Activated CD4-positive, CD25-positive, alpha-beta regulatory T cell treated with anti-CD3 and anti-CD28 coated beads, Interleukin-2, amount 50 U/mL, for 72 hours (primary cell): ENCODE data around the gene SMAD6.

Experiments
- DNase-seq: peaks from one replicate; pipeline ENCODE4 v3.0.0; 2021

The SMAD6 gene

GRCh38 chr15:66704019-66704802 is 2.2 kb downstream of the SMAD6 start:
- DNase-seq: no peak

- no peak for DNase-seq
Measured at GRCh38 chr15:66704803-66705153, 2.7 kb downstream of the SMAD6 start.

GRCh38 chr15:66705277-66706146 is 3.5 kb downstream of the SMAD6 start:
- no peak for DNase-seq

DNA sequence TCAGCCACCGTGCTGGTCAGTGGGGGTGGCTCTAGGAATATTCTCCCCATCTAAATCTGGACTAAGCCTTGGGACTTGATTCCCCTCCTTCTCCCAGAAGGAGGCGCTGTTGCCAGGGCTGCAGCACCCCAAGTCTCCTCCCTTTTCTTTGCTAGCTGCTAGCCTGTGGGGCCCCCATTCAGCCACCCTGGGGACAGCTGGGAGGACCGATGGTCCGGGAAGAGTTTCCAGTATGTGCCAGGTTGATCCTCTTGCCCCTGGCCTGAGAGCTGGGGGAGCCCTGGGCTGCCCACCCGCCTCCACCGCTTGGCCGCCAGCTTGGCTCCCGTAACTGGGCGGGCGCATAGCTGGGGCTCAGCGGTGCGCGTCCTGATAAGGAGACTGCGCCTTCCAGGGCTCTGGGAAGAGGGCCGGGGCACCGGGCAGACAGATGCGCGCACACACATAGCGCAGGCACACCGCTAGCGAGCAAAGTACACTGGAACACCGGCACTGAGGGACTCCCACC is 4.2 kb downstream of the SMAD6 start:
- no peak for DNase-seq

- DNase-seq: no peak
Measured at GRCh38 chr15:66706840-66707239, 4.8 kb downstream of the SMAD6 start.

GRCh38 chr15:66707310-66708082 is 5.5 kb downstream of the SMAD6 start:
- no peak for DNase-seq

DNA sequence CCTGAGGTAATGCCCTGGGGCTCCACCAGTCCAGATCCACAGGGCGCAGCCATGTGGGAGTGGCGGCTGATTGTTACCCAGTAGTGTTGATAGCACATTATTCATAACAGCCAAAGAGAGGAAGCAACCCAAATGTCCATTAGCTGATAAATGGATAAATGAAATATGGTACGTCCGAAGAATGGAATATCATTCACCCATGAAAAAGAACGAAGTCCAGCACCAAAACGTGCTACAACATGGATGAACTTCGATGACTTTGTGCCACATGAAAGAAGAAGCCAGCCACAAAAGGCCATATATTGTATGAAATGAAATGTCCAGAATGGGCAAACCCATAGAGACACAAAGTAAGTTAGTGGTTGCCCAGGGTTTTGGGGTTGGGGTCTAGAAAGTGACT is 6.4 kb downstream of the SMAD6 start:
- no peak for DNase-seq

DNA sequence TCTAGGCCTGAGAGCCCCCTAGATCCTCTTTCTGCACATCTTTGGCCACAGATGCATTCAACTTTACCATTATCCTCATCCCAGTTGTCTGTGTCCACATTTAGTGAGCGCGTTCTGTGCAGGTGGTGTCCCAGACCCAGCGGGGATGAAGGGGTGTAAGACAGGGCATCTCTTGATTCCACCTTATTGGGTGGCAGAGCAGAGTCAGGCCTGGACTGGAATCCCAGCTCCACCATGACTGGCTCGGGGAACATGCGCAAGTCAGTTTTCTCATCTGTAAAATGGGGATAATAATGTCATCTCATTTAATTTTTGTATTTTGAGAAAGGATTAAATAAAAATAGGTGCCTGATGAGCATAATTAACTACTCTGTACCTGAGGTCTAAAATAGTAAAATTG is 7.8 kb downstream of the SMAD6 start:
- no peak for DNase-seq

DNA sequence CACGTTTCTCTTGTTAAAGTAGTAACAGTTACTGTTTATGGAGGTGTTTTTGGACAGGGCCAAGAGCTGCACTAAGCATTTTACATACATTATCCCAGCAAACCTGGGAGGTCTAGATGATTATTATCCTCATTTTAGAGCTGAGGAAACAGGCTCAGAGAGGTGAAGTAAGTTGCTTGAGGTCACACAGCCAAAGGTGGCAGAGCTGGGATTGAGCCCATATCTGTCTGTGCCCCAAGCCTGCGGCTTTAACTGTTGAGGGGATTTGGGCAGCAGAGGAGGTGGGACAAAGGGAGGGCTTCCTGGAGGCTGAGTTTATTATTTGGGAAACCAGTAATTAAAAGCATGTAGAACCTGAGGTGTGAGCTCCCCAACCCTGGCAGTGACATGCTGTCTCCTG is 9.2 kb downstream of the SMAD6 start:
- DNase-seq: no peak

- DNase-seq: no peak
Measured at GRCh38 chr15:66711862-66712261, 9.8 kb downstream of the SMAD6 start.

GRCh38 chr15:66713843-66714508 is 11.9 kb downstream of the SMAD6 start:
- no peak for DNase-seq

- no peak for DNase-seq
Measured at GRCh38 chr15:66714543-66714981, 12.5 kb downstream of the SMAD6 start.

GRCh38 chr15:66715181-66715624 is 13.2 kb downstream of the SMAD6 start:
- no peak for DNase-seq

- no peak for DNase-seq
Measured at GRCh38 chr15:66715720-66716655, 14.0 kb downstream of the SMAD6 start.

- no peak for DNase-seq
Measured at GRCh38 chr15:66716656-66717020, 14.6 kb downstream of the SMAD6 start.

DNA sequence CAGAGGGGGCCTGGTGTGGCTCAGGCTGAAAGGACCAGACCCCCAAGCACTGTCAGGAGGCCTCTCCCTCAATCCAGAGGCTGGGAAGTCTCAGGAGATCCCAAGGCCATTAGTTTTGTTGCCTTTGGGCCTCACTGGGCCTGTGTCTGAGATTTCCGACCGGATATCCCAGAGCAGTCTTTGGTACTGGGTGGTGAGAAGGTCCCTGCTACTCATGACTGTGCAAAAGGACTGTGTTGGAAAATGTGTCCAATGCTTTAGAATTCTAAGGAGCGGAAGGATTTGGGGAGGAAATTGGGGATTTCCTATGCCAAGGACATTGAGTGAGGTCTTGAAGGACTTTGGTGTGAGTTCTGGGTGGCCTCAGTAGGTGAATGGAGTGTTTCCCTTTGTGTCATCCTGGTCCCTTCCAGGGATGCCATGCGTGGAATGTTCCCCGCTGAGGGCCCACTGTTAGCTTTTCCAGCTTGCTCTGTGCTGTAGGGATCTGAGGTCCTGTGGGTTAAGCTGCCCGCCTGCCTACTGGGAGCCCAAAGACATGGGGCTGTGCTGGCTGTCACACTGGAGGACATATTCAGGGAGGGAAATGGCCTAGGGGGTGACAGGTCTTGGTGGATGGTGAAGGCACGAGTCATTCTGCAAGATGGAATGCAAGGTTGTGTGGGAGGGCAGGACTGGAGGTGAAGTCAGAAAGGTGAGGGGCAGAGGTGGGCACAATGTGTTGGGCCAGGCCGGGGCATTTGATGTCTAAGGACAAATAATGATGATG is 16.4 kb downstream of the SMAD6 start:
- no peak for DNase-seq

DNA sequence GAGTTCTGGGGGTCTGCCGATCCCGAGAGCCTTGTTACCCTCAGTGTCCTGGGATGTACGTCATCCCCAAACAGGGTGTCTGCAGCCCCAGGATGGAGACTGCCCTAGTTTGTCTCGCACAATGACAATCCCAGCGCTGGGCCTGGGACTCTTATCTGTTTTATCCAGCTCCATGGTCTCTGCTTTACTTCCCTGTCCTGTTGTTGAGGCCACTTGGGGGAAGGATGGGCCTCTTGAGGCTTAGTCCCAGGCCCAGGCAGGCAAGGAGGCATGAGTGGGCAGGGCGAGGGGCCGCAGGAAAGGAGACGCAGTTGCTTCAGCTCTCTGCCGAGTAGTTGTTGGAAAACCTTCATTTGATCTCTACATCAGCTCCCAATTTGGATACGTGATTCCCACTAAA is 17.4 kb downstream of the SMAD6 start:
- no peak for DNase-seq

DNA sequence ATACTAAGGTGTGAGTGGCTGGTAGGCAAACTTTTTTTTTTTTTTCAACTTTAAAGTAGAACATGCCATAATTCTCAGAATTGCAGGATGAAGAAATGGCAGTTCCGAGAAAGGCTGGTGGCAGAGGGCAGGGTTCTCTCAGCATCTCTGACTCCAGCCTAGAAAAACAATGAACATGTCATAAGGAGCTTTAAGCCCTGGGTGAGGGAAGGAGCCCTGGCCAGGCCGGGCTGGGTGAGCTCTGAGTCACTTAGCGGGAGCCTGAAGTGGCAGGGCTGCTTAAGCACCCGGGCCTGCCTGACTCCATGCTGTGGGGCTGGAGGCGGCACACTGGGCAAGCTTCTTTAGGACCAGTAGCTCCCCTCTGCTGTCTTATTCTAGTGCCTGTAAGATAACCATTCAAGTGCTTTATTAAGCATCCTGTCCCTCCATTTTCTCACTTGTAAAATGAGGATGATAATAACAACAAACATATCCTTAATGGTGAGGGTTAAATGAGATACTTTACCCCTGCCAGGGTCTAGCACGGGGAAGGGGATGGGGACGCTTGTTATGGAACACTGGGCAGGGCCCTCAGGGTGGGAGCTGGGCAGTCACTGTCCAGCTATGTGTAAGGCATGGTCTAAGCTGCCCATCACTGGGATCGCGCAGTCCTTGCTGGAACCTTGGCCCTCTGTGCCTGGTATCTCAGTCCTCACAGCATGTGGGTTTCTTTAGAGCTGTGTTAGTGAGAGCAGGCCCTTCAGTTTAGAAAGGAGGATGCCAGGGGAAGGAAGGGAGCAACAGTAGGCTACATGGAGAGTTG is 18.4 kb downstream of the SMAD6 start:
- no peak for DNase-seq

DNA sequence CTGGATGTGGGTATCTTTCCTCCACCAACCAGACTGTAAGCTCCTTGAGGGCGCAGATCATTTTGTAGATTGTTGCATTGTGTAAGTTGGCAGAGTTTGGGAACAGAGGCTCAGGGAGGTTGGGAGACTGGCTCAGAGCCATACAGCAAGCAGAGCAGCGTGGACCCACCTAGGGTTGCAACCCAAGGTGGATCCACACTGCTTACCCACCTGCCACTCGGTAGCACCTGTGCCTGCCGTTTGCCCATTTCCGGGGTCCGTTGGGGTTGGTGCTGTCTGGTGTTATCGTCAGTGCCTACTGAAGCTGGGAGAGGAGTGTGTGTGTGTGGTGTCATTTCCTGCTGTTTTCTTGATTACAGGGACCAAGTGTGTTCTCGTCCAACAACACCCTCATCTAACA is 19.0 kb downstream of the SMAD6 start:
- DNase-seq: no peak

DNA sequence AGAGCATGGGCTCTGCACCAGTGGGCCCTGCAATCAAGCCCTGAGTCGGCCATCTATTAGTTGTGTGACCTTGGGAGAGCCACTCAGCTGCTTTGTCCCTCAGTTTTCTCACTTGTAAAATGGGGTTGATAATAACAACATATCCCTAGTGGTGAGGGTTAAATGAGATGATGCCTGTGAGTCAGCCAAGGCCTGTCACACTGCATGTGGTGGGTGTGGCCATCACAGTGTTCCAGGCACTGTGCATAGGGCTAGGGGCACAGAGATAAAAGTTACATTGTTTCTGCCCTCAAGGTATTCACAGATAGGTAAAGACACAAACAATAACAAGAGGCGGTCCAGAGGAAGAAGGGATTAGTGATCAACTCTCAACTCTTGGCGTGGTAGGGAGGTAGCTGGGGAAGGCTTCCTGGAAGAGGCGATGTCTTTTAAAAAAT is 19.5 kb downstream of the SMAD6 start:
- DNase-seq: no peak
